SU-DHL-6 (cell line): ENCODE results near the gene OVOL3.

ENCODE experiments used
- H2AFZ ChIP-seq: fragments of 200-600 bp; sonication (generic); 2 replicates; pipeline ENCODE4 v1.6.1; 2014; ENCODE audit warnings: low read depth, mild to moderate bottlenecking, moderate library complexity, mixed read lengths, antibody characterized with exemption, low read length; ENCODE audit not compliant: severe bottlenecking
- H3F3A ChIP-seq: fragments of 200-600 bp; shearing (Covaris generic); 2 replicates; pipeline ENCODE4 v1.6.0; 2016; ENCODE audit warnings: antibody characterized with exemption, mild to moderate bottlenecking; ENCODE audit not compliant: insufficient read depth
- H3K27ac ChIP-seq: fragments of 200-600 bp; sonication (generic); 2 replicates; pipeline ENCODE4 v1.5.1; 2016; ENCODE audit warnings: low read depth, mild to moderate bottlenecking, low read length, moderate library complexity, mixed read lengths
- H3K27me3 ChIP-seq: fragments of 200-600 bp; sonication (generic), shearing (Covaris generic); 2 replicates; pipeline ENCODE4 v1.6.0; 2014; ENCODE audit warnings: mild to moderate bottlenecking, low read length
- H3K36me3 ChIP-seq: fragments of 200-600 bp; sonication (generic); 2 replicates; pipeline ENCODE4 v1.6.1; 2014; ENCODE audit warnings: mild to moderate bottlenecking, low read length, mixed read lengths
- H3K4me2 ChIP-seq: fragments of 300-600, 200-600 bp; shearing (Covaris generic), sonication (generic); 2 replicates; pipeline ENCODE4 v1.6.0; 2014; ENCODE audit warnings: low read length, low read depth, mild to moderate bottlenecking; ENCODE audit not compliant: poor library complexity, severe bottlenecking
- H3K4me3 ChIP-seq: fragments of 200-600 bp; sonication (generic); 2 replicates; pipeline ENCODE4 v1.5.1; 2014; ENCODE audit warnings: antibody characterized with exemption, low read length, mild to moderate bottlenecking, mixed read lengths; ENCODE audit not compliant: insufficient read depth, poor library complexity, severe bottlenecking
- H3K79me2 ChIP-seq: fragments of 200-600 bp; sonication (generic); 2 replicates; pipeline ENCODE4 v1.6.1; 2014; ENCODE audit warnings: mild to moderate bottlenecking, low read length, moderate library complexity; ENCODE audit not compliant: insufficient read depth
- H3K9ac ChIP-seq: fragments of 200-600 bp; sonication (generic); 2 replicates; pipeline ENCODE4 v1.7.0; 2014; ENCODE audit warnings: mild to moderate bottlenecking, low read length
- H3K9me2 ChIP-seq: fragments of 200-600 bp; sonication (generic); replicated peaks from 2 replicates; pipeline ENCODE4 v1.6.1; 2014; ENCODE audit warnings: low read length; ENCODE audit not compliant: insufficient read depth
- H3K9me3 ChIP-seq: fragments of 200-600 bp; sonication (generic); 2 replicates; pipeline ENCODE4 v1.6.1; 2014; ENCODE audit warnings: low read length, mixed read lengths; ENCODE audit not compliant: insufficient read depth
- H4K20me1 ChIP-seq: fragments of 200-600 bp; sonication (generic); 2 replicates; pipeline ENCODE4 v1.6.1; 2014; ENCODE audit warnings: low read depth, mild to moderate bottlenecking, antibody characterized with exemption, low read length, moderate library complexity, mixed read lengths
- EZH2phosphoT487 ChIP-seq: fragments of 200-600 bp; sonication (generic), shearing (Covaris generic); conservative IDR thresholded peaks from 2 replicates; pipeline ENCODE4 v1.6.1; 2018; ENCODE audit warnings: mild to moderate bottlenecking, antibody characterized with exemption, low read length, moderate library complexity, mixed read lengths
- TF ChIP-seq, protein P1 (sequence below): fragments of 200-600 bp; sonication (generic); IDR thresholded peaks from one replicate; pipeline ENCODE4 v1.5.1; 2017; ENCODE audit warnings: antibody characterized with exemption, mild to moderate bottlenecking, low read length, moderate library complexity; ENCODE audit not compliant: insufficient read depth, poor library complexity, severe bottlenecking

OVOL3 gene

DNA sequence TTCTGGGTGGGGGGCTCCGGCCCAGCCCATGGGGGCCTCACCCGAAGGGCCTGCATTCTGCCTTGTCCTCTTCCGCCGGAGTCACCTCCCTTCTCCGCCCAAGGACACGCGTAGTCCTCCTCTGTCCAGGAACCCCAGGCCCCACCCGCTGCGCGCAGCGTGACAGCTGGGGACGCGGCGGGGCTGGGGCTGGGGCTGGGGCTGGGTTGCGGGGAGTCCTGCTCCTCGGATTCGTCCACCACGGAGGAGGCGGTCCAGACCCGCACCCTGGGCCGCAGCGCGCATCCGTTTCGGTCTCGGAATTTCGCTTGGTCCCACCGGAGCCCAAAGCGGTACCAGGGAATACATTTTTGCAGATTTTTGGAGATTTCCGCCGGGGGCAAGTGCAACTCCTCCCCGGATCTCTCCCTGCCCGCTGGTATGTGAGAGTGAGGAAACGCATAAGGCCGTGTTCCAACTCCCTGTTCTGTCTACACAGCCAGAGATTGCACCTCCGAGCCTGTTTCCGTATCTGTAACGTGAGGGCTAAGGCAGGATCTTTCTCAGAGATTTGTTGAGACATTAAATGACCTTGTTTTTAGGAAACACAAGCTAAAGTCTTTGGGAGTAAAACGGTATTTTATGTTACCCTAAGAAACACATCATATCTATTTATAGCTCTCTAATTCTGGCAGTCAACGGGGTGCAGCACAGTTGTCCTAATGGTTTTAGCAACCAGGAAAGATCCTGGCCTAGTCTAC is 41.6 kb downstream of the OVOL3 start, which contains the start of gene COX7A1:
Gene COX7A1, minus strand, starts transcription at position 96 of the 740 bp plus-strand sequence. Its CDS starts 40 bp downstream, at position 56.
- Histone ChIP-seq H3K79me2 (no peaks in the 10 kb centered on the region), H3K9ac (no peak within 1 kb of the TSS), H3K4me2 (no peak within 1 kb of the TSS), H3K27me3 (no peaks in the 10 kb centered on the region), H3F3A (no peaks in the 10 kb centered on the region), H3K9me2 (no peaks in the 10 kb centered on the region), H3K9me3 (no peaks in the 10 kb centered on the region), H3K27ac (no peak within 1 kb of the TSS), H4K20me1 (no peaks in the 10 kb centered on the region), H3K4me3 (no peak within 1 kb of the TSS), H3K36me3 (no peaks in the 10 kb centered on the region), H2AFZ (no peak within 1 kb of the TSS)
- TF ChIP-seq, protein P1, sequence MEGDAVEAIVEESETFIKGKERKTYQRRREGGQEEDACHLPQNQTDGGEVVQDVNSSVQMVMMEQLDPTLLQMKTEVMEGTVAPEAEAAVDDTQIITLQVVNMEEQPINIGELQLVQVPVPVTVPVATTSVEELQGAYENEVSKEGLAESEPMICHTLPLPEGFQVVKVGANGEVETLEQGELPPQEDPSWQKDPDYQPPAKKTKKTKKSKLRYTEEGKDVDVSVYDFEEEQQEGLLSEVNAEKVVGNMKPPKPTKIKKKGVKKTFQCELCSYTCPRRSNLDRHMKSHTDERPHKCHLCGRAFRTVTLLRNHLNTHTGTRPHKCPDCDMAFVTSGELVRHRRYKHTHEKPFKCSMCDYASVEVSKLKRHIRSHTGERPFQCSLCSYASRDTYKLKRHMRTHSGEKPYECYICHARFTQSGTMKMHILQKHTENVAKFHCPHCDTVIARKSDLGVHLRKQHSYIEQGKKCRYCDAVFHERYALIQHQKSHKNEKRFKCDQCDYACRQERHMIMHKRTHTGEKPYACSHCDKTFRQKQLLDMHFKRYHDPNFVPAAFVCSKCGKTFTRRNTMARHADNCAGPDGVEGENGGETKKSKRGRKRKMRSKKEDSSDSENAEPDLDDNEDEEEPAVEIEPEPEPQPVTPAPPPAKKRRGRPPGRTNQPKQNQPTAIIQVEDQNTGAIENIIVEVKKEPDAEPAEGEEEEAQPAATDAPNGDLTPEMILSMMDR = no peak
- TF ChIP-seq EZH2phosphoT487 = no peak

DNA sequence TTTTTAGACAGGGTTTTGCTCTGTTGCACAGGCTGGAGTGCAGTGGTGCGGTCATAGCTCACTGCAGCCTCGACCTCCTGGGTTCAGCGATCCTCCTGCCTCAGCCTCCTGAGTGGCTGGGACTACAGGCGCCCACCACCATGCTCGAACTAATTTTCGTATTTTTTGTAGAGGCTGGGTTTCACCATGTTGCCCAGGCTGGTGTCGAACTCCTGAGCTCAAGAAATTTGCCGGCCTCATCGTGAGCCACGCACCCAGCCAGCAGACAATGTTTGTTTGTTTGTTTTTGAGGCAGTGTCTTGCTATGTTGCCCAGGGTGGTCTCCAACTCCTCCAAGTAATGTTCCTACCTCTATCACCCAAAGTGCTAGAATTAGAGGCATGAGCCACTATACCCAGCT is 42.2 kb downstream of the OVOL3 start:
- no peaks in the 10 kb centered on the region for H3K79me2 ChIP-seq
- TF ChIP-seq, protein P1 = no peak
- TF ChIP-seq EZH2phosphoT487 = no peak

DNA sequence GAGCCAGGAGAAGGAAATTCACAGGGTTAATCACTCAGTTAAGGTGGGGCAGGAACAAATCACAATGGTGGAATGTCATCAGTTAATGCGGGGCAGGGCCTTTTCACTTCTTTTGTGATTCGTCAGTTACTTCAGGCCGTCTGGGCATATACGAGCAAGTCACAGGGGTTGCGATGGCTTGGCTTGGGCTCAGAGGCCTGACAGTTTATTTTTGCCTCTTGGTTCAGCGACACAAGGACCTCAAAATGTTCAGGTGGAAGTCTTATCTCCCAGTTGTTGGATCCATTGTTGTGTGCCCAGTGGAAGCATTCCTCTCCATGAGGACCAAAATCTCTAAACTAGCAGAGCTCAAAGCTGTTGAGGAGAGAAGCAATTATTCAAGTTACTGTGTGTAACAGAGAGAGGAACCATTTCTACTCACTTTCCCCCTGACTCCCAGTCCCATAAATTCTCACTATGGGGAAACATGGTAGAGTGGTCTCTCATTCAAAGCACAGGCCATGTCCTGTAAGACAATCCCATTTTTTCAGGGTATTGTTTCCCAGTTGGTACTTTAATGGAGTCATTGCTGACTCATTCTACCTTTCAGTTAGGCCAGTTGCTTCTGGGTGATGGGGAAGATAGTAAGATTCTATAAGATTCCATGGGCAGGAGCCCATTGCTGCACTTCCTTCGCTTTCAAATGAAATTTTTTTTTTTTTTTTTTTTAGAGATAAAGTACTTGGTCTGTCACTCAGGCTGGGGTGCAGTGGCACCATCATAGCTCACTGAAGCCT is 50.1 kb downstream of the OVOL3 start:
- Histone ChIP-seq H3K79me2 (no peaks in the 10 kb centered on the region), H3K4me2 (no peak overlapping the region), H4K20me1 (no peaks in the 10 kb centered on the region), H3K27me3 (no peaks in the 10 kb centered on the region), H3K4me3 (no peak overlapping the region), H3K9me2 (no peaks in the 10 kb centered on the region), H3K36me3 (no peaks in the 10 kb centered on the region), H2AFZ (no peak overlapping the region), H3K9ac (no peak overlapping the region), H3K27ac (no peak overlapping the region), H3K9me3 (no peaks in the 10 kb centered on the region), H3F3A (no peaks in the 10 kb centered on the region)
- TF ChIP-seq, protein P1 = no peak
- TF ChIP-seq EZH2phosphoT487 = no peak

More for the DNA sequence above, 42.2 kb downstream of the OVOL3 start:
- no peak overlapping the region for H3K27ac ChIP-seq
- no peak overlapping the region for H2AFZ ChIP-seq
- H4K20me1 ChIP-seq = no peaks in the 10 kb centered on the region
- no peaks in the 10 kb centered on the region for H3K9me2 ChIP-seq
- no peaks in the 10 kb centered on the region for H3K9me3 ChIP-seq
- no peaks in the 10 kb centered on the region for H3K36me3 ChIP-seq
- no peaks in the 10 kb centered on the region for H3F3A ChIP-seq
- H3K27me3 ChIP-seq = no peaks in the 10 kb centered on the region
- H3K9ac ChIP-seq = no peak overlapping the region
- H3K4me3 ChIP-seq = no peak overlapping the region
- H3K4me2 ChIP-seq = no peak overlapping the region
